HCT116 (cell line): ENCODE results near the gene B4GALT7. TPM values are rescaled to one million over a fixed set of nuclear protein-coding genes. Genes with fewer than 3 reads are reported as not detected.

Experiments
- ATAC-seq: fragments of 200-7000 bp; cut with Tn5 transposase; 2 replicates; pipeline ENCODE4 v1.9.1; 2020; ENCODE audit warnings: mild to moderate bottlenecking, moderate library complexity
- BruUV-seq: library from RNA; stranded (reverse); fragments of 400-500 nt; replicated peaks from 2 replicates; lab custom pipeline; 2021; lab: Mats Ljungman, UMichigan
- CTCF ChIA-PET: fragments of 300-600 bp; sonication (Branson Sonifier 250); formaldehyde crosslinking; loops from one replicate; lab custom pipeline; 2021; ENCODE audit warnings: antibody characterized with exemption; lab: Charles Lee
- POLR2A ChIA-PET: fragments of 300-600, 350-600 bp; sonication (Branson Sonifier 250); formaldehyde crosslinking; loops from one replicate; lab custom pipeline; 2021; ENCODE audit warnings: antibody characterized with exemption; lab: Charles Lee
- RAD21 ChIA-PET, 2 experiments: fragments of 300-600 bp; sonication (Branson Sonifier 250); formaldehyde crosslinking; loops; one replicate each; lab custom pipeline; 2023; ENCODE audit warnings: low total read pairs in 2 of 2; ENCODE audit not compliant: uncharacterized antibody in 2 of 2, unreplicated experiment in 2 of 2, low non-redundant PET in 1 of 2; lab: Charles Lee
- DNase-seq: peaks from one replicate; pipeline ENCODE4 v3.0.0-alpha.2; 2010; ENCODE audit warnings: low read depth, low spot score
- H2AFZ ChIP-seq: fragments of 200-600 bp; shearing (Covaris generic), sonication (generic); 2 replicates; pipeline ENCODE4 v1.6.1; 2017; ENCODE audit warnings: low read depth, mixed run types, mixed read lengths, antibody characterized with exemption, low read length; ENCODE audit not compliant: poor library complexity, severe bottlenecking
- H3K27ac ChIP-seq: 2 replicates; pipeline ENCODE4 v1.5.1; 2012; ENCODE audit warnings: low read depth, low read length
- H3K27me3 ChIP-seq: fragments of 200-600 bp; sonication (generic); 2 replicates; pipeline ENCODE4 v1.6.1; 2016; ENCODE audit warnings: mixed run types, low read length, mixed read lengths; ENCODE audit not compliant: insufficient read depth
- H3K36me3 ChIP-seq, 2 experiments: fragments of 200-500 bp in 1 of 2; fragments of 200-600 bp in 1 of 2; sonication (Bioruptor generic) in 1 of 2; sonication (generic) in 1 of 2; 2 replicates each; pipeline versions ENCODE4 v1.5.1 to v1.6.1; 2014 to 2016; ENCODE audit warnings: low read length in 2 of 2, inconsistent platforms in 1 of 2, mixed read lengths in 1 of 2, mixed run types in 1 of 2; ENCODE audit not compliant: insufficient read depth in 2 of 2, control insufficient read depth in 1 of 2
- H3K4me1 ChIP-seq, 2 experiments: fragments of 200-600 bp in 1 of 2; sonication (generic) in 1 of 2; 2 replicates each; pipeline versions ENCODE4 v1.5.1 to v1.6.1; 2012 to 2017; ENCODE audit warnings: low read length in 2 of 2, inconsistent platforms in 1 of 2, mild to moderate bottlenecking in 1 of 2, mixed read lengths in 1 of 2, mixed run types in 1 of 2, moderate library complexity in 1 of 2; ENCODE audit not compliant: insufficient read depth in 2 of 2, control insufficient read depth in 1 of 2
- H3K4me2 ChIP-seq: fragments of 200-600 bp; sonication (generic); 2 replicates; pipeline ENCODE4 v1.6.1; 2017; ENCODE audit warnings: mixed run types, low read length, mixed read lengths
- H3K4me3 ChIP-seq, 2 experiments: fragments of 200-600 bp in 1 of 2; sonication (generic) in 1 of 2; replicated peaks in 1 of 2; 2 replicates each; pipeline ENCODE4 v1.5.1; 2011 to 2016; ENCODE audit warnings: low read length in 2 of 2, control low read depth in 1 of 2, low read depth in 1 of 2, mild to moderate bottlenecking in 1 of 2, mixed read lengths in 1 of 2, mixed run types in 1 of 2
- H3K79me2 ChIP-seq: fragments of 200-600 bp; sonication (generic); 2 replicates; pipeline ENCODE4 v1.6.1; 2017; ENCODE audit warnings: mild to moderate bottlenecking, mixed run types, low read length, moderate library complexity, mixed read lengths; ENCODE audit not compliant: insufficient read depth
- H3K9ac ChIP-seq: fragments of 200-600 bp; sonication (generic); 2 replicates; pipeline ENCODE4 v1.6.1; 2016; ENCODE audit warnings: low read length, mixed read lengths
- H3K9me2 ChIP-seq: fragments of 200-600 bp; sonication (generic), shearing (Covaris generic); 2 replicates; pipeline ENCODE4 v1.6.1; 2017; ENCODE audit warnings: mixed run types, mild to moderate bottlenecking, moderate library complexity; ENCODE audit not compliant: insufficient read depth
- H3K9me3 ChIP-seq, 2 experiments: fragments of 200-500 bp in 1 of 2; fragments of 200-600 bp in 1 of 2; sonication (Bioruptor generic) in 1 of 2; sonication (generic) in 1 of 2; 2 replicates each; pipeline ENCODE4 v1.6.1; 2014 to 2017; ENCODE audit warnings: low read length in 2 of 2, mixed read lengths in 2 of 2, inconsistent platforms in 1 of 2, low read depth in 1 of 2, mild to moderate bottlenecking in 1 of 2, mixed run types in 1 of 2, moderate library complexity in 1 of 2; ENCODE audit not compliant: control insufficient read depth in 1 of 2, insufficient read depth in 1 of 2
- H4K20me1 ChIP-seq: fragments of 200-600 bp; sonication (generic), shearing (Covaris generic); 2 replicates; pipeline ENCODE4 v1.6.1; 2017; ENCODE audit warnings: mixed run types, mild to moderate bottlenecking, moderate library complexity; ENCODE audit not compliant: insufficient read depth
- CEBPB ChIP-seq: IDR thresholded peaks from 2 replicates; pipeline ENCODE4 v1.6.1; 2012; ENCODE audit warnings: low read depth
- ELF1 ChIP-seq: IDR thresholded peaks from 2 replicates; pipeline ENCODE4 v1.6.1; 2012; ENCODE audit warnings: low read depth, borderline replicate concordance
- JUND ChIP-seq: IDR thresholded peaks from 2 replicates; pipeline ENCODE4 v1.6.1; 2012
- MAX ChIP-seq: IDR thresholded peaks from 2 replicates; pipeline ENCODE4 v1.6.1; 2012
- POLR2A ChIP-seq: IDR thresholded peaks from 2 replicates; pipeline ENCODE4 v1.7.0; 2011; ENCODE audit warnings: borderline replicate concordance; ENCODE audit not compliant: insufficient read depth, insufficient read length; ENCODE audit errors: extremely low read depth
- POLR2AphosphoS5 ChIP-seq: IDR thresholded peaks from 2 replicates; pipeline ENCODE4 v1.6.1; 2011; ENCODE audit warnings: mild to moderate bottlenecking, low read depth, low read length, moderate library complexity
- RAD21 ChIP-seq: IDR thresholded peaks from 2 replicates; pipeline ENCODE4 v1.6.1; 2012; ENCODE audit warnings: low read depth, mild to moderate bottlenecking
- SIN3A ChIP-seq: IDR thresholded peaks from 2 replicates; pipeline ENCODE4 v1.6.1; 2012; ENCODE audit warnings: low read depth
- SP1 ChIP-seq: IDR thresholded peaks from 2 replicates; pipeline ENCODE4 v1.6.1; 2012; ENCODE audit warnings: low read depth
- SRF ChIP-seq: IDR thresholded peaks from 2 replicates; pipeline ENCODE4 v1.6.1; 2012; ENCODE audit warnings: low read depth
- ZFX ChIP-seq: fragments of 450-650 bp; IDR thresholded peaks from 2 replicates; pipeline ENCODE4 v1.6.1; 2017
- ZNF274 ChIP-seq: fragments of 200-500 bp; sonication (Bioruptor generic); IDR thresholded peaks from 2 replicates; pipeline ENCODE4 v1.6.1; 2014; ENCODE audit warnings: mild to moderate bottlenecking, low read depth, low read length, inconsistent platforms
- intact Hi-C: fragments of 100-400 bp; cut with micrococcal nuclease; formaldehyde crosslinking; loops from 2 replicates; pipeline ENCODE4 v1.10.0; 2022
- total RNA-seq: library from RNA; stranded (reverse); gene quantifications from one replicate; pipeline ENCODE4 v1.2.1, GENCODE V29; 2021; ENCODE audit not compliant: unreplicated experiment
- TF ChIP-seq, protein P1 (sequence below): IDR thresholded peaks from 2 replicates; pipeline ENCODE4 v1.6.1; 2011; ENCODE audit warnings: mild to moderate bottlenecking, low read length, moderate library complexity; ENCODE audit not compliant: insufficient replicate concordance; ENCODE audit errors: extremely low read depth
- TF ChIP-seq, protein P2 (sequence below): IDR thresholded peaks from 2 replicates; pipeline ENCODE4 v1.6.1; 2012

The B4GALT7 gene
- total RNA-seq, 1 experiment from 2014 or later = 25.2 TPM

DNA sequence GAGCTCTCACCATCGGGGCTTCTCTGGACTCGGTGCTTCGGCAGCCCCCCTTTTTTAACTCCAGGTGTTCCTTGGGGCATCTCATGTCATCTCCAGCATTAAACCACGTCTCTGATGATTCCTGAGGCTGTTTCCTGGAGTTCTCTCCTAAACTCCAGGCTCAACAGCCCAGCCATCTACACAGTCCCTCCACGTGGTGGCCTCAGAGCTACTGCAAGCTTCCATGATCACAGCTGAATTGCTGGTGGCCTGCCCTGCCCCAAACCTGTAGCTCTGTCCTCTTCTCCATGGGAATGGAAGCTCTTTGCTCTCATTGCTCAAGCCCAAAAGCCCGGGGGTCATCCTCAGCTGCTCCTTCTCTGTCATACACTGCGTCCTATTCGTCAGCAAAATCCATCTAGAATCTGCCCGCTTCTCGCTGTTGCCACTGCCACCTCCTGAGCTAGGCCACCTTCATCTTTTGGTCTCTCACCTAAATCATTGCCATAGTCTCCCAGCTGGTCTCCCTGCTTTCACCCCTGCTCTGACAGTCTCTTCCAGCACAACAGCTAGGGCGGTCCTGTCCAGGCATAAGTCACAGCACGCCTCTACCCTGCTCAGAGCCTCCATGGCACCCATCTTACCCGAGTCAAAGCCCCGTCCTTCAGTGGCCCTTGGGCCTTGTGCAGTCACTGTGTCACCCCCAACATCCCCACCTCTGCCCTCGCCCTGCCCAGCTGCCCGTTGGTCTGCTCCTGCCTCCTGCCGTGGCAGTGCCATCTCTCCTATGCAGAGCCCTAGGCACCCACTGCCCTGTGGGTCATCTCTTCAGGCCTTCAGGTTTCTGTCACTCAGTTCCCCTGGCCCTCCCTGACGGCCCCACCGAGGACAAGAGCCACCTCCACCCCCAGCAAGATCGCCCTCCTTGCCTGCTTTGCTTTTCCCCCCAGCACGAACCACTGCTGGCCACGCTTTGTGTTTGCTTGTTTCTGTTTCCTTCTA lies 6.4 kb downstream of the B4GALT7 start:
- no TSS peak for BruUV-seq
- intact Hi-C loops = no loop called here
- no peaks in the 10 kb centered on the region; a peak in 1 of 4 replicates for H3K36me3 ChIP-seq
- TF ChIP-seq SRF (no peak), ELF1 (no peak), CEBPB (no peak), ZFX (no peak), SIN3A (no peak), POLR2AphosphoS5 (no peak), MAX (no peak), POLR2A (no peak), ZNF274 (no peak), RAD21 (no peak), JUND (no peak), SP1 (no peak)
- TF ChIP-seq, protein P1, sequence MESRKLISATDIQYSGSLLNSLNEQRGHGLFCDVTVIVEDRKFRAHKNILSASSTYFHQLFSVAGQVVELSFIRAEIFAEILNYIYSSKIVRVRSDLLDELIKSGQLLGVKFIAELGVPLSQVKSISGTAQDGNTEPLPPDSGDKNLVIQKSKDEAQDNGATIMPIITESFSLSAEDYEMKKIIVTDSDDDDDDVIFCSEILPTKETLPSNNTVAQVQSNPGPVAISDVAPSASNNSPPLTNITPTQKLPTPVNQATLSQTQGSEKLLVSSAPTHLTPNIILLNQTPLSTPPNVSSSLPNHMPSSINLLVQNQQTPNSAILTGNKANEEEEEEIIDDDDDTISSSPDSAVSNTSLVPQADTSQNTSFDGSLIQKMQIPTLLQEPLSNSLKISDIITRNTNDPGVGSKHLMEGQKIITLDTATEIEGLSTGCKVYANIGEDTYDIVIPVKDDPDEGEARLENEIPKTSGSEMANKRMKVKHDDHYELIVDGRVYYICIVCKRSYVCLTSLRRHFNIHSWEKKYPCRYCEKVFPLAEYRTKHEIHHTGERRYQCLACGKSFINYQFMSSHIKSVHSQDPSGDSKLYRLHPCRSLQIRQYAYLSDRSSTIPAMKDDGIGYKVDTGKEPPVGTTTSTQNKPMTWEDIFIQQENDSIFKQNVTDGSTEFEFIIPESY = no peak
- TF ChIP-seq, protein P2, sequence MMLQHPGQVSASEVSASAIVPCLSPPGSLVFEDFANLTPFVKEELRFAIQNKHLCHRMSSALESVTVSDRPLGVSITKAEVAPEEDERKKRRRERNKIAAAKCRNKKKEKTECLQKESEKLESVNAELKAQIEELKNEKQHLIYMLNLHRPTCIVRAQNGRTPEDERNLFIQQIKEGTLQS = no peak
- TF ChIP-seq, all 23 proteins: peak for 0
- ChIA-PET RAD21 (no interaction called here), CTCF (no interaction called here), POLR2A (no interaction called here)
- no peaks in the 10 kb centered on the region for H4K20me1 ChIP-seq
- no peak overlapping the region for H3K4me2 ChIP-seq
- peaks cover 13 to 25% of the 10 kb centered on the region in 2 experiments; a peak in 3 of 4 replicates for H3K4me1 ChIP-seq
- H3K27me3 ChIP-seq = no peaks in the 10 kb centered on the region
- no peaks in the 10 kb centered on the region for H3K9me3 ChIP-seq
- no peak overlapping the region for H3K4me3 ChIP-seq
- no peak overlapping the region for H2AFZ ChIP-seq
- DNase-seq (no peak), ATAC-seq (no peak)
- H3K27ac ChIP-seq = no peak overlapping the region
- no peaks in the 10 kb centered on the region for H3K9me2 ChIP-seq
- no peak overlapping the region for H3K9ac ChIP-seq
- H3K79me2 ChIP-seq = peaks cover 16% of the 10 kb centered on the region
